OCI-LY7 (cell line): ENCODE results near the gene PYDC1. TPM values are rescaled to one million over a fixed set of nuclear protein-coding genes. Genes with fewer than 3 reads are reported as not detected.

Experiments
- BruUV-seq: library from RNA; stranded (reverse); fragments of 400-500 nt; replicated peaks from 2 replicates; lab custom pipeline; 2021; lab: Mats Ljungman, UMichigan
- CTCF ChIA-PET: fragments of 300-600 bp; sonication (Branson Sonifier 250); formaldehyde crosslinking; loops from one replicate; lab custom pipeline; 2022; ENCODE audit warnings: antibody characterized with exemption; ENCODE audit not compliant: unreplicated experiment; lab: Charles Lee
- POLR2A ChIA-PET: fragments of 300-600 bp; sonication (Branson Sonifier 250); formaldehyde crosslinking; loops from one replicate; lab custom pipeline; 2022; ENCODE audit warnings: antibody characterized with exemption; lab: Charles Lee
- DNase-seq: peaks from one replicate; pipeline ENCODE4 v3.0.0-alpha.2; 2015; ENCODE audit warnings: low spot score
- H2AFZ ChIP-seq: fragments of 200-600 bp; sonication (generic), shearing (Covaris generic); 2 replicates; pipeline ENCODE4 v1.6.1; 2014; ENCODE audit warnings: mild to moderate bottlenecking, antibody characterized with exemption, low read length, moderate library complexity
- H3K27ac ChIP-seq: fragments of 200-600 bp; sonication (generic); 2 replicates; pipeline ENCODE4 v1.5.1; 2014; ENCODE audit warnings: mixed run types, low read depth, mild to moderate bottlenecking, moderate library complexity, low read length, inconsistent platforms; ENCODE audit not compliant: poor library complexity, severe bottlenecking
- H3K36me3 ChIP-seq: fragments of 200-600 bp; sonication (generic); 2 replicates; pipeline ENCODE4 v1.6.1; 2014; ENCODE audit warnings: mild to moderate bottlenecking, antibody characterized with exemption, low read length, moderate library complexity, mixed read lengths; ENCODE audit not compliant: insufficient read depth
- H3K4me1 ChIP-seq: fragments of 200-600 bp; sonication (generic); 2 replicates; pipeline ENCODE4 v1.5.1; 2014; ENCODE audit warnings: mild to moderate bottlenecking, low read length; ENCODE audit not compliant: insufficient read depth, poor library complexity, severe bottlenecking
- H3K4me2 ChIP-seq: fragments of 200-600 bp; sonication (generic); 2 replicates; pipeline ENCODE4 v1.6.1; 2014; ENCODE audit warnings: mild to moderate bottlenecking, low read length
- H3K4me3 ChIP-seq: fragments of 200-600 bp; sonication (generic); 2 replicates; pipeline ENCODE4 v1.5.1; 2014; ENCODE audit warnings: mild to moderate bottlenecking, low read depth, low read length; ENCODE audit not compliant: poor library complexity, severe bottlenecking
- H3K79me2 ChIP-seq: fragments of 200-600 bp; sonication (generic); 2 replicates; pipeline ENCODE4 v1.6.1; 2016; ENCODE audit warnings: low read depth, mild to moderate bottlenecking, low read length, moderate library complexity, mixed read lengths; ENCODE audit not compliant: insufficient read depth
- H3K9me2 ChIP-seq: fragments of 200-600 bp; sonication (generic); 2 replicates; pipeline ENCODE4 v1.6.1; 2016; ENCODE audit warnings: mild to moderate bottlenecking, low read length, mixed read lengths; ENCODE audit not compliant: insufficient read depth
- H3K9me3 ChIP-seq: fragments of 200-600 bp; sonication (generic); 2 replicates; pipeline ENCODE4 v1.6.1; 2014; ENCODE audit warnings: mild to moderate bottlenecking, mixed run types, low read length, mixed read lengths
- H4K20me1 ChIP-seq: fragments of 200-600 bp; sonication (generic); 2 replicates; pipeline ENCODE4 v1.6.1; 2014; ENCODE audit warnings: mild to moderate bottlenecking, antibody characterized with exemption, low read length, moderate library complexity, mixed read lengths; ENCODE audit not compliant: insufficient read depth
- CTCF ChIP-seq: fragments of 200-600 bp; sonication (generic); conservative IDR thresholded peaks from 2 replicates; pipeline ENCODE4 v1.5.1; 2014; ENCODE audit warnings: mild to moderate bottlenecking, antibody characterized with exemption, low read length, moderate library complexity, mixed read lengths
- EZH2phosphoT487 ChIP-seq: fragments of 200-600 bp; sonication (generic); IDR thresholded peaks from 2 replicates; pipeline ENCODE4 v1.6.1; 2018; ENCODE audit warnings: low read depth, borderline replicate concordance, mild to moderate bottlenecking, mixed run types, antibody characterized with exemption, low read length, moderate library complexity, mixed read lengths
- intact Hi-C: fragments of 100-400 bp; cut with micrococcal nuclease; formaldehyde crosslinking; loops from one replicate; pipeline ENCODE4 v1.10.0; 2022; ENCODE audit not compliant: unreplicated experiment
- total RNA-seq, 2 experiments: library from RNA; depleted of rRNA in 1 of 2; stranded (reverse); fragments of >200 nt in 1 of 2; shearing (Covaris generic) in 1 of 2; gene quantifications; 2 replicates each; pipeline ENCODE4 v1.2.3, GENCODE V29; 2014 to 2022

The PYDC1 gene
- total RNA-seq, 2 experiments from 2014 or later = not detected

- Histone ChIP-seq H3K79me2 (peaks cover 2% of the 10 kb centered on the region; the same call in 1 of the 2 replicates), H4K20me1 (peaks cover 5% of the 10 kb centered on the region; the same call in 1 of the 2 replicates), H3K4me3 (no peak overlapping the region), H3K36me3 (peaks cover 78% of the 10 kb centered on the region), H3K4me1 (peaks cover under 1% of the 10 kb centered on the region), H3K9me2 (no peaks in the 10 kb centered on the region), H2AFZ (no peak overlapping the region), H3K4me2 (no peak overlapping the region), H3K9me3 (no peaks in the 10 kb centered on the region), H3K27ac (no peak overlapping the region)
- intact Hi-C loops = no loop called here
- no peak for TF ChIP-seq EZH2phosphoT487
- no peak for TF ChIP-seq CTCF
- no TSS peak for BruUV-seq
- DNase-seq = no peak
- CTCF ChIA-PET = no interaction called here
- POLR2A ChIA-PET = interaction anchor here (0.7 kb wide), 1 partner anchor 12 kb away, joined by 3 read pairs; no protein-coding TSS in a partner anchor
Observed at GRCh38 chr16:31194898-31195297, 22.0 kb downstream of the PYDC1 start.

GRCh38 chr16:31193874-31194273, 23.1 kb downstream of the PYDC1 start:
- ChIA-PET POLR2A (no interaction called here), CTCF (no interaction called here)
- BruUV-seq = no TSS peak
- no peak overlapping the region for H3K27ac ChIP-seq
- no peak overlapping the region for H3K4me3 ChIP-seq
- peaks cover 89% of the 10 kb centered on the region for H3K36me3 ChIP-seq
- no peaks in the 10 kb centered on the region for H3K4me1 ChIP-seq
- no peaks in the 10 kb centered on the region for H3K9me3 ChIP-seq
- DNase-seq = no peak
- H2AFZ ChIP-seq = no peak overlapping the region
- peaks cover 12% of the 10 kb centered on the region; the same call in 1 of the 2 replicates for H3K79me2 ChIP-seq
- H3K9me2 ChIP-seq = no peaks in the 10 kb centered on the region
- intact Hi-C loops = no loop called here
- H3K4me2 ChIP-seq = no peak overlapping the region
- no peak for TF ChIP-seq EZH2phosphoT487
- no peak for TF ChIP-seq CTCF
- peaks cover 16% of the 10 kb centered on the region for H4K20me1 ChIP-seq

GRCh38 chr16:31192856-31193642, 23.9 kb downstream of the PYDC1 start:
- H3K27ac ChIP-seq = no peak overlapping the region
- no peak for TF ChIP-seq EZH2phosphoT487
- no peak for TF ChIP-seq CTCF
- H3K9me3 ChIP-seq = no peaks in the 10 kb centered on the region
- H3K36me3 ChIP-seq = peaks cover 96% of the 10 kb centered on the region
- intact Hi-C loops = no loop called here
- ChIA-PET CTCF (no interaction called here), POLR2A (no interaction called here)
- peaks cover 24% of the 10 kb centered on the region for H4K20me1 ChIP-seq
- no peak overlapping the region for H2AFZ ChIP-seq
- H3K4me2 ChIP-seq = no peak overlapping the region
- peaks cover 20% of the 10 kb centered on the region; the same call in 1 of the 2 replicates for H3K79me2 ChIP-seq
- H3K4me1 ChIP-seq = no peaks in the 10 kb centered on the region
- no peaks in the 10 kb centered on the region for H3K9me2 ChIP-seq
- DNase-seq = no peak
- H3K4me3 ChIP-seq = no peak overlapping the region
- no TSS peak for BruUV-seq
